Thymus (tissue), 11 donors: ENCODE results near the gene ZMIZ1. TPM values are rescaled to one million over a fixed set of nuclear protein-coding genes. Genes with fewer than 3 reads are reported as not detected.
A peak's percentile ranks its signal among the peaks of the same experiment; 100 is the strongest.

ENCODE experiments used
- DNase-seq, 9 donors: peaks; one replicate each; pipeline ENCODE4 v3.0.0-alpha.2; 2013; ENCODE audit warnings: low spot score in 9 of 9, low read depth in 6 of 9, missing footprints in 1 of 9
- H3K27ac ChIP-seq, 2 donors: one replicate each; pipeline ENCODE4 v1.5.1; 2013; ENCODE audit warnings: control low read depth in 1 of 2, low read depth in 1 of 2, low read length in 1 of 2, mild to moderate bottlenecking in 1 of 2, moderate library complexity in 1 of 2
- H3K27me3 ChIP-seq, 2 donors: one replicate each; pipeline ENCODE4 v1.5.1; 2013; ENCODE audit warnings: low read length in 1 of 2; ENCODE audit not compliant: control insufficient read depth in 2 of 2, insufficient read depth in 1 of 2
- H3K36me3 ChIP-seq, 2 donors: one replicate each; pipeline ENCODE4 v1.5.1; 2013; ENCODE audit warnings: low read length in 1 of 2, mild to moderate bottlenecking in 1 of 2, moderate library complexity in 1 of 2; ENCODE audit not compliant: control insufficient read depth in 2 of 2, insufficient read depth in 2 of 2
- H3K4me1 ChIP-seq, 2 donors: one replicate each; pipeline ENCODE4 v1.5.1; 2013; ENCODE audit warnings: low read length in 2 of 2; ENCODE audit not compliant: control insufficient read depth in 2 of 2, insufficient read depth in 2 of 2
- H3K4me3 ChIP-seq, 2 donors: one replicate each; pipeline ENCODE4 v1.5.1; 2013; ENCODE audit warnings: low read length in 2 of 2, control low read depth in 1 of 2, mild to moderate bottlenecking in 1 of 2
- H3K9me3 ChIP-seq, 2 donors: one replicate each; pipeline ENCODE4 v1.5.1; 2013; ENCODE audit warnings: low read length in 1 of 2, mild to moderate bottlenecking in 1 of 2; ENCODE audit not compliant: control insufficient read depth in 2 of 2, insufficient read depth in 1 of 2
- WGBS: extraction: QIAGEN DNeasy Blood & Tissue Kit; methylation state at CpG from one replicate; pipeline ENCODE4 v1.1.7; 2013; 5-methylcytosine and 5-hydroxymethylcytosine counted together
- polyA plus RNA-seq: library from polyadenylated mRNA; stranded (reverse); fragments of 200-250 nt; gene quantifications from one replicate; pipeline ENCODE4 v1.2.3, GENCODE V29; 2013
- total RNA-seq: library from RNA; stranded (reverse); fragments of 120-200 nt; gene quantifications from one replicate; pipeline ENCODE4 v1.2.4, GENCODE V29; 2013
- donor health status: healthy.

ZMIZ1 gene
- total and polyA plus RNA-seq, 2 donors = 7.4 to 14.2 TPM

DNA sequence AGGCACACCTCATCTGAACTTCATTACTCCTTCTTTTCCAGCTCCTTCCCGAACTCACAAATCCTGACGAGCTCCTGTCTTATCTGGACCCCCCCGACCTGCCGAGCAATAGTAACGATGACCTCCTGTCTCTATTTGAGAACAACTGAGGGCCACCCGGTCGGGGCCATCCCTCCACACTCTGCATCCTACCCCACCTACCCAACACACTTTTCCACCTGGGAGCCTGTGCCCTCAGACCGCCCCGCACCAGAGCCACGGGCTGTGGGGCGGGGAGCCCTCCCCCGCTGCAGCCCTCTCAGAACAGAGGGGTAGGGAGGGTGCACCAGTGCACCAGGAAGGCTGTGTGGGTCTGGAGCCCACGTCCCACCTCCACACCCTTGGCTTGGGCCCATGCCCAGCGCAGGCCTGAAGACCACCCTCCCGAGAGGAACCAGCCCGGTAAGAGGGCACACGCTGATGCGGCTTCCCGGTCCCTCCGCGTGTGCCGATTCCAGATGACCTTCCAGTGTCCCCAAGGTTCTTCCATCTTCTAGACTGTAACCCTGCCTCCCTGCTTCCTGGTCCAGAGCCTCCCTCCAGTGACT lies 243.9 kb downstream of the ZMIZ1 start:
- WGBS = 98% methylated on average over 22 of the region's 22 CpGs
- no peaks in the 10 kb centered on the region for H3K27me3 ChIP-seq

GRCh38 chr10:79313320-79313719 lies 244.6 kb downstream of the ZMIZ1 start:
- Histone ChIP-seq H3K36me3 (peaks cover 48 to 66% of the 10 kb centered on the region in 2 donors), H3K4me1 (peaks cover 20 to 21% of the 10 kb centered on the region in 2 donors), H3K4me3 (no peak overlapping the region), H3K9me3 (peaks cover 0 to 4% of the 10 kb centered on the region in 2 donors), H3K27ac (no peak overlapping the region), H3K27me3 (no peaks in the 10 kb centered on the region)
- no peak for DNase-seq
- 95% methylated on average over 8 of the region's 8 CpGs for WGBS

More for the DNA sequence above, 243.9 kb downstream of the ZMIZ1 start:
- no peak overlapping the region for H3K4me3 ChIP-seq
- DNase-seq = no peak
- H3K4me1 ChIP-seq = peaks cover 14% of the 10 kb centered on the region in 2 donors
- H3K27ac ChIP-seq = no peak overlapping the region
- H3K36me3 ChIP-seq = peaks cover 54 to 72% of the 10 kb centered on the region in 2 donors
- H3K9me3 ChIP-seq = no peaks in the 10 kb centered on the region

GRCh38 chr10:79313911-79314439 lies 245.2 kb downstream of the ZMIZ1 start:
- Histone ChIP-seq H3K36me3 (peaks cover 41 to 60% of the 10 kb centered on the region in 2 donors), H3K27ac (no peak overlapping the region), H3K27me3 (no peaks in the 10 kb centered on the region), H3K9me3 (peaks cover 0 to 10% of the 10 kb centered on the region in 2 donors), H3K4me1 (peaks cover 21% of the 10 kb centered on the region in 2 donors), H3K4me3 (no peak overlapping the region)
- DNase-seq = no peak
- 97% methylated on average over 11 of the region's 11 CpGs for WGBS

GRCh38 chr10:79314761-79315601 lies 246.2 kb downstream of the ZMIZ1 start:
- DNase-seq = no peak
- Histone ChIP-seq H3K4me3 (no peak overlapping the region), H3K9me3 (peaks cover 0 to 17% of the 10 kb centered on the region in 2 donors), H3K27ac (no peak overlapping the region), H3K27me3 (no peaks in the 10 kb centered on the region), H3K4me1 (peaks cover 24 to 26% of the 10 kb centered on the region in 2 donors), H3K36me3 (peaks cover 31 to 49% of the 10 kb centered on the region in 2 donors)
- 91% methylated on average over 25 of the region's 25 CpGs for WGBS

DNA sequence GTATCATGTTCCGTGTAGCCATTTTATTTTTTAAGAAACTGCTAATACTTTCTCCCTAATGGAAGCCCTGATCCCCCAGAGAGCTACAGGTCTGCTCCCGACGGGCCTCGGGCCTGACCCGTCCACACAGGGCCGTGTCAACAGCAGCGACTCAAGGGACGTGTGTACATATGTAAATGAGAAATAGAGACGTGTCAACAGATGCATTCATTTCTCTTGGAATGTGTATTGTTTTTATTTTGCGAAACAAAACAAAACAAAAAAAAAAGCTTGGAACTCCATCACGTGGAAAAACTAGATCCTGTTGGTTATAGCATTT lies 246.8 kb downstream of the ZMIZ1 start:
- Histone ChIP-seq H3K27me3 (no peaks in the 10 kb centered on the region), H3K4me1 (peaks cover 28% of the 10 kb centered on the region in 2 donors), H3K36me3 (peaks cover 30 to 44% of the 10 kb centered on the region in 2 donors), H3K9me3 (peaks cover 0 to 17% of the 10 kb centered on the region in 2 donors), H3K4me3 (no peak overlapping the region), H3K27ac (no peak overlapping the region)
- DNase-seq = no peak
- 96% methylated on average over 11 of the region's 11 CpGs for WGBS

- Histone ChIP-seq H3K4me3 (no peak overlapping the region), H3K36me3 (peaks cover 27 to 32% of the 10 kb centered on the region in 2 donors), H3K27ac (peak overlapping the region in 1 of 2 donors; percentile 26), H3K9me3 (peaks cover 0 to 17% of the 10 kb centered on the region in 2 donors), H3K27me3 (no peaks in the 10 kb centered on the region), H3K4me1 (peaks cover 39 to 41% of the 10 kb centered on the region in 2 donors)
- peak in 1 of 9 donors; percentile 47 for DNase-seq
- WGBS = 20% methylated on average over 13 of the region's 13 CpGs
These were observed 248.1 kb downstream of the ZMIZ1 start for GRCh38 chr10:79316671-79317431.

GRCh38 chr10:79318369-79318768 lies 249.6 kb downstream of the ZMIZ1 start:
- H3K9me3 ChIP-seq = peaks cover 0 to 17% of the 10 kb centered on the region in 2 donors
- peaks cover 50 to 56% of the 10 kb centered on the region in 2 donors for H3K4me1 ChIP-seq
- no peak for DNase-seq
- peaks cover 11 to 19% of the 10 kb centered on the region in 2 donors for H3K36me3 ChIP-seq
- WGBS = 93% methylated on average over 5 of the region's 5 CpGs
- no peaks in the 10 kb centered on the region for H3K27me3 ChIP-seq
- no peak overlapping the region for H3K4me3 ChIP-seq
- H3K27ac ChIP-seq = no peak overlapping the region

DNA sequence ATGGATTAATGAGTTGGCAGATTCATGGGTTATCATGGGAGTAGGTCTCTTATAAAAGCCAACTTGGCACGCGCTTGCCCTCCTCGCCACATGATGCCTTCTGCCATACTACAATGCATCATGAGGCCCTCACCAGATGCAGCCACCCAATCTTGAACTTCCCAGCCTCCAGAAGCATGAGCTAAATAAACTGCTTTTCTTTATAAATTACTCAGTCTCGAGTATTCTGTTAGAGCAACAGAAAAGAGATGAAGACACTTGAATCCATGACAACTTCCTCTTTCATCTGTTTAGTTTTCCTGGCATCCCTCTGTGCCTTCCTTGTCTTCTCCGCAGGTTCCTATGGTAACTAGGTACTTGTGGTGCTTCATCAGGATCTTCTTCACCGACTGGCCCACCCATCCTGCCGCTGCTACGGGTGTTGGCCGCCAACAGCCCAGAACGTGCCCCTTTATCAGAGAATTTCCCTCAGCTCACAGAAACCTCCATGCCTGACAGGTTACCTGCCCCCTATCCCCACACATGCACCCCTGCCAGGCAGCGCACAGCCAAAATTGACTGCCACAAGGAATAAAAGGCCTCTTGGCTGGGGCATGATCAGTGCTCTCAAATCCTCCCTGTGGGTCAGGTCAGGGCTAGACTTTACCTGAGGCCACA lies 250.5 kb downstream of the ZMIZ1 start:
- Histone ChIP-seq H3K27me3 (no peaks in the 10 kb centered on the region), H3K27ac (no peak overlapping the region), H3K4me3 (no peak overlapping the region), H3K4me1 (peaks cover 55 to 65% of the 10 kb centered on the region in 2 donors), H3K9me3 (peaks cover 0 to 17% of the 10 kb centered on the region in 2 donors), H3K36me3 (peaks cover 7 to 11% of the 10 kb centered on the region in 2 donors)
- 89% methylated on average over 11 of the region's 11 CpGs for WGBS
- no peak for DNase-seq
